DOHH2 (cell line): ENCODE data around the gene TMEM161B.

Experiments
- CTCF ChIP-seq: fragments of 200-600 bp; sonication (generic); IDR thresholded peaks from one replicate; pipeline ENCODE4 v1.5.1; 2014; ENCODE audit warnings: antibody characterized with exemption, mild to moderate bottlenecking, low read depth, low read length; ENCODE audit not compliant: poor library complexity, severe bottlenecking
- EZH2phosphoT487 ChIP-seq: fragments of 200-600 bp; sonication (generic); IDR thresholded peaks from 2 replicates; pipeline ENCODE4 v1.6.1; 2017; ENCODE audit warnings: borderline replicate concordance, mild to moderate bottlenecking, antibody characterized with exemption, low read length, moderate library complexity, mixed read lengths

- no peak for TF ChIP-seq CTCF
- TF ChIP-seq EZH2phosphoT487, result no peak
These were observed 24.0 kb downstream of the TMEM161B start for GRCh38 chr5:88244686-88245085.
